Ammon's horn (tissue), 1 donor: ENCODE measurements around the gene YTHDF2.
"Not testable (repeated sequence)": the region's sequence is repeated elsewhere in the genome, so short reads cannot be mapped to it uniquely, and the experiment has no call there.

ENCODE experiments used
- DNase-seq: peaks from one replicate; pipeline ENCODE4 v3.0.0-alpha.2; 2016; ENCODE audit warnings: low spot score

The YTHDF2 gene

GRCh38 chr1:28759257-28759656 lies 22.5 kb downstream of the YTHDF2 start:
- DNase-seq, result no peak

DNA sequence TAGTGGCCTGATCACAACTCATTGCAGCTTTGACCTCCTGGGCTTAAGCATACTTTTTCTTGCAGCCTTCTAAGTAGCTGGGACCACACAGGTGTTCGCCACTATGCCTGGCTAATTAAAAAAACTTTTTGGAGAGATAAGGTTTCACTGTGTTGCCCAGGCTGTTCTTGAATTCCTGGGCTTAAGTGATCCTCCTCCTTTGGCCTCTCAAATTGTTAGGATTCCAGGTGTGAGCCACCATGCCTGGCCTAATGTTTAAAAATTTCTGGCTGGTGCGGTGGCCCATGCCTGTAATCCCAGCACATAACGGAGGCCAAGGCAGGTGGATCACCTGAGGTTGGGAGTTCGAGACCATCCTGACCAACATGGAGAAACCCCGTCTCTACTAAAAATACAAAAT lies 24.4 kb downstream of the YTHDF2 start:
- no peak for DNase-seq

GRCh38 chr1:28766532-28767183 lies 29.9 kb downstream of the YTHDF2 start:
- no peak for DNase-seq

DNA sequence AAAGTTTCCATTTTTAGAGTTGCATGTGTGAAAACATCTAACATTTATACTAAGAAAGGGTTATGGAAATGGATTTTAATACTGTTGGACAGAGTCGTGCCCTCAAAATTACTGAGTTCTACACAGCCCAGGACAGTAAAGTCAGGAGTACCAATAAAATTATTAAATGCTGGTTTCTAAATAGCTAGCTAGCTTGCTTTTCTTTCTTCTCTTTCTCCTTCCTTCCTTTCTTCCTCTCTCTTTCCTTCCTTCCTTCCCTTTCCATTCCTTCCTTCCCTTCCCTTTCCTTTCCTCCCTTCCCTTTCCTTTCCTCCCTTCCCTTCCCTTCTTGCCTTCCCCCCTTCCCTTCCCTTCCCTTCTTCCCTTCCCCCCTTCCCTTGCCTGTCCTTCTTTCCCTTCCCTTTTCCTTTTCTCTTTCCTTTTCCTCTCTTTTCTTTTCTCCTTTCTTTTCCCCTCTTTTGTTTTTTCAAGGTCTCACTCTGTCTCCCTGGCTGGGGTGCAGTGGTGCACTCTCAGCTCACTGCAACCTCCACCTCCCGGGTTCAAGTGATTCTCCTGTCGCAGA lies 33.9 kb downstream of the YTHDF2 start:
- DNase-seq, result no peak

GRCh38 chr1:28771921-28772320 lies 35.2 kb downstream of the YTHDF2 start:
- not testable (repeated sequence) for DNase-seq

DNA sequence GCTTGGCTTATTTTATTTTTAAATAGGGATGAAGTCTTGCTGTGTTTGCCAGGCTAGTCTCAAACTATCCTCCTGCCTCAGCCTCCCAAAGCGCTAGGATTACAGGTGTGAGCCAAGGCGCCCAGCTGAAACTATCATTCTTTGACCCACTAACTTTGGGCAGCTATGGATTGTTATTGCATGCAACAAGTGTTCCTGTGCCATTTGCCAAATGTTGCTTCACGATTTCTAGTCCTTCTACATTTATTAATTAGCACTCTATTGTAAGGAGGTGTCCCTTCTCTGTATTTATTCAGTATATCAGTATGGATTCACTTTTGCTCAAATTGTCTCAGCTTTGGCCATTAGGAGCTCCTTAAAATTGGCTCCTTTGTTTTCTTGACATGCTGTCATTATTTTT lies 36.4 kb downstream of the YTHDF2 start:
- DNase-seq, result no peak

DNA sequence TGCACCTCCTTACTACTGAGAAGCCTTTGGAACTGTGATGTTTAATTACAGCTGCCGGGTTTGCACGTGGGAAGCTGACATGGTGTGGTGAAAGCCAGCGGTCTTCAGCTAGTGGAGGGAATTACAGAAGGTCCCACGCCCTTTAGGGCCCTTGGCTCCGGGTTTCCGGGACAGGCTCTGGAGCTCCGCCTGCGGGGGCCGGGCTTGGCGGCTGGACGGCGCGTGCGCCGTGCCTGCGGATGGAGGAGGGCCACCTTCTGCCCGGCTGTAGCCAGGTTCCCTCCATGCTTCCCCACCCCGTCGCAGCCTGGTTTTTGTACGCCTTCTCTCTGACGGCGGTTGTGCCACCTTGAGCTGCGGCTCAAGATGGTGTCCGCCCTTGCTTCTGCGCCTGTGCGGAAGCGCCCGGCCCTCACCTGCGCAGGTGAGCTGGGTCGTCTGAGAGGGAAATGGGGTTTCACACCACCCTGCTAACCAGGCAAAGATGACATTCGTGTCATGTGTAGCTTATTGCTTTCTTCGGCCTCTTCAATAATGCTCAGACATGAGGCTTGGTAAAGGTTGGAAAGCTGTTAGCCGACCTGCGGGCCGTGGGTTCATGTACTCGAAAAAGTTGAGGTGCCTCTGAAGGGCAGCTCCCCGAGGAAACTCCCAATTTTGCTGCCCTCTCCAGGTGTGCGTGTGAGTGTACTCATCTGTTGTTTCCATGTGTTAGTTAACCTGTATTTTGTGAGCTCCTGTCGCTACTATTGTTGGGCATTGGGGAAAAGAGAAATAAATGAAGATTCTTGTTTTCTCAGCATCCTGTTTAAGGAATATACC lies 38.6 kb downstream of the YTHDF2 start:
- peak; percentile 49 for DNase-seq

DNA sequence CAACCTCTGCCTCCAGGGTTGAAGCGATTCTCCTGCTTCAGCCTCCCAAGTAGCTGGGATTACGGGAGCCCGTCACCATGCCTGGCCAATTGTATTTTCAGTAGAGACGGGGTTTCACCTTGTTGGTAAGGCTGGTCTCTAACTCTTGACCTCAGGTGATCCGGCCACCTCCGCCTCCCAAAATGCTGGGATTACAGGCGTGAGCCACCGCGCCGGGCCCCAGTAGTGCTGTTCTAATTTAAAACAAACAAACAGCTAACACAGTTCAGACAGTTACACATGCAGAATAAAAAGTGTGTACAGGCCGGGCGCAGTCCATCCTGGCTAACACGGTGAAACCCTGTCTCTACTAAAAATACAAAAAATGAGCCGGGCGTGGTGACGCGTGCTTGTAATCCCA lies 39.6 kb downstream of the YTHDF2 start:
- no peak for DNase-seq

- DNase-seq, result no peak
These were observed 41.3 kb downstream of the YTHDF2 start for GRCh38 chr1:28778021-28778420.

DNA sequence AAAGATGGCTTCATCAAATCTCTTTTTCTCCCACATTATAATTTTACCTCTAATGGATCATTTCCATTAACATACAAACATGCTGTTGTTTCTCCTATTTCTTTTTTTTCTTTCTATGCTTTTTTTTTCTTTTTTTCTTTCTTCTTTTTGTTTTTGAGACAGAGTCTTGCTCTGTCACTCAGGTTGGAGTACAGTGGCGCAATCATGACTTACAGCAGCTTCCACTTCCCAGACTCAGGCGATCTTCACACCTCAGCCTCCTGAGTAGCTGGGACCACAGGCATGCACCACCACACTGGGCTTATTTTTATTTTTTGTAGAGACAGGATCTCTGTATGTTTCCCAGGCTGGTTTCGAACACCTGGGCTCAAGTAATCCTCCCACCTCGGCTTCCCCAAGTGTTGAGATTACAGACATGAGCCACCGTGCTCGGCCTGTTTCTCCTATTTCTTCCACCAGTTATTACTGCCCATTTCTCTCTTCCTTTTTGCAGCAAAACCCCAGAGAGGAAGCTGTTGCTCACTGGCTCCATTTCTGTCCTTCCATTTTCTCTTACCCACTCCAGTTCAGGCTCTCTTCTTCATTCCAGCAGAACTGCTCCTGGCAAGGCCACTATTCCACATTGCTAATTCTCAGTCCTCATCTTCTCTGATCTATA lies 43.1 kb downstream of the YTHDF2 start:
- no peak for DNase-seq

GRCh38 chr1:28781305-28781704 lies 44.6 kb downstream of the YTHDF2 start:
- DNase-seq, result no peak

- DNase-seq, result no peak
These were observed 45.3 kb downstream of the YTHDF2 start for GRCh38 chr1:28782011-28782410.

- no peak for DNase-seq
These were observed 46.6 kb downstream of the YTHDF2 start for GRCh38 chr1:28783363-28783762.

GRCh38 chr1:28789412-28789811 lies 52.7 kb downstream of the YTHDF2 start:
- no peak for DNase-seq

GRCh38 chr1:28789816-28790215 lies 53.1 kb downstream of the YTHDF2 start:
- no peak for DNase-seq

DNA sequence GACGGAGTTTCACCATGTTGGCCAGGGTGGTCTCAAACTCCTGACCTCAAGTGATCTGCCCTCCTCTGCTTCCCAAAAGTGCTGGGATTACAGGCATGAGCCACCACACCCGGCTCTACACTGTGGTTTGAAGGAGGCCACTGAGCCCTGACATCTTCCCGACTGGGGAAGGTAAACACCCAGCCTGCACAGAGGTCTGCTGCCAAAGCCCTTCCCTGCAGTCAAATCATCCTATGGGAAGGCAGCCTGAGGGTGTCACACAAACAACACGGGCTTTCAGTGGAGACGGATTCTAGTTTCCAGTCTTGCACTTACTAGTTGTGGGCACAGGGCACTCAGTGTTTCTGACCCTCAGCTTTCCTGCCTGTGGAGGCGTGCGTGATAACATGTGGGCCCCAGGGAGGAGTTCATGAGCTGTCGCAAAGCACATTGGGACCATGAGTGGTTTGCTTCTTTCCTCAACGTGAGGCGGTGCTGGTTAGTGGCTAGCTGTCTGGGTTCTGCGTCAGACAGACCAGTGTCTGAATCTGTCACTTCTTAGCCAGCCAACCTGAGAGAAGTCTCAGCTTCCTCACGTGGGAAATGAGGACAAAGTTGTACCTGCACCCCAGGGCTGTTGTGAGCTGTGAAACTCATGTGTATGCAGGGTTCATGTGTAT lies 53.8 kb downstream of the YTHDF2 start:
- no peak for DNase-seq

DNA sequence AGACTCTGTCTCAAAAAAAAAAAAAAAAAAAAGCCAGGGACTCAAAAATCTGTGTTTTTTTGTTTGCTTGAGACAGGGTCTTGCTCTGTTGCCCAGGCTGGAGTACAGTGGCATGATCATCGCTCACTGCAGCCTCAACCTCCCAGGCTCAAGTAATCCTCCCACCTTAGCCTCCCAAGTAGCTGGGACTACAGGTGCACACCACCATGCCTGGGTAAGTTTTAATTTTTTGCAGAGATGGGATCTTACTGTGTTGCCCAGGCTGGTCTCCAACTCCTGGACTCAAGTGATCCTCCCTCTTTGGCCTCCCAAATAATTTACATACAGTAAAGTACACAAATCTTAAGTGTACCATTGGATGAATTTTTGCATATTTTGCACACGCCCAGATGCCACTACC lies 55.2 kb downstream of the YTHDF2 start:
- DNase-seq, result not testable (repeated sequence)

DNA sequence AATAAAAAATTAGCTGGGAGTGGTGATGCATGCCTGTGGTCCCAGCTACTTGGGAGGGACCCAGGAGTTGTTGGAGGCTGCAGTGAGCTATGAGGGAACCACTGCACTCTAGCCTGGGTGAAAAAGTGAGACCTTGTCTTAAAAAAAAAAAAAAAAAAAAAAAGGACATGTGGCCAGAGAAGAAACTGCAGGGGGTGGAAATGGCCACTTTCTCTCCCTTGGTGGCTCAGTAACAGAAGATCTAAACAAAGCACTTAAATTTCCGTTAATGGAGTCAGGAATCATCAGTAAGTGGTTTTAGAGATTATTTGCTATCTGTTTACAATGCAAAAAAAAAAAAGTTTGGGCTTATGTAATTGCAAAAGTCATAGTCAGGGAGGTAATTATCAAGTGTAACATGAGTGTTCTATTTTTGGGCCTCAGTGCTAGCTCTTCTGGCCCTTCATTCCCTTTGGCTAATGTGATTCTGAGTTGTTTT lies 55.9 kb downstream of the YTHDF2 start:
- no peak for DNase-seq

GRCh38 chr1:28794582-28794981 lies 57.8 kb downstream of the YTHDF2 start:
- DNase-seq, result not testable (repeated sequence)

DNA sequence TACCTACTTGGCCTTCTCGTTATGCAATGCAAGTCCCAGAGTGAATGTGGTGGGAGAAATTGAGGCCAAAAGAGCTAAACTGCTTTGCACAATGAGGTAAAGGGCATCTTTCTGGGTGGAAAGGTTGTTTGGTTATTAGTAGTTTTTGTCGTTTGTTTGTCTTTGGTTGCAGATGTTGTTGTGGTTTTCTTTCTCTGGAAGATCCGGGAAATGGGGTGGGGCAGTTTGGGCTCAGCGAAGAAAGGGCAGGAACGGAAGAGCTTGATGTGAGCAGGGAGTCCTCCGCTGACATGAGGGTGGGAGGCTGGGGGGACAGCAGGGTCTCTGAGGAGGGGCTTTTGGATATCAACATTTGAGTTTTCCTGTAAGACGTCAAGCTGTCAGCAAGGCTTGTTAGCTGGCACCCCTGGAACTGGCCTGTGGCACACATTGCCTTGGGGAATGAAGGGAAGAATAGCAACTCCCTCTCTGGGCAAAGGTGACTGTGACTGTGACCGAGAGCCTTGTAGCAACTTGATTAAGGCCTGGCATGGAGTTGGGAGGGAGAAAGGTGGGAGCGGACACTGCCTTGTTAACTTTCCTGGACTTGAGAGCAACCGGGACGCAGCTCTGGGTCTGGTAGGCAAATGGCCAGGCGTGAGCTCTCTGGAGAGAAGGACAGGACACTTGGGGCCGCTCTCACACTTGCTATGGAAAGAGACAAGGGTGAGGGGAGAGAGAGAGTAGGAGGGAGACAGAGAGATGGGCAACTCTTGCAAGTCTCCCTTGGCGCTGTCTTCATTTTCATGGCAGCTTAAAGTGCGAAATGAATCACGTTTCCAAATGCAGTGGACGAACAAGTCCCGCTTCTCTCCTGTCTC lies 59.8 kb downstream of the YTHDF2 start:
- DNase-seq, result no peak

- DNase-seq, result no peak
These were observed 63.6 kb downstream of the YTHDF2 start for GRCh38 chr1:28800324-28800723.
